ENCODE data around the gene HCST. TPM values are rescaled to one million over a fixed set of nuclear protein-coding genes. Genes with fewer than 3 reads are reported as not detected.
A peak's percentile ranks its signal among the peaks of the same experiment; 100 is the strongest.
"Not testable (repeated sequence)": the region's sequence is repeated elsewhere in the genome, so short reads cannot be mapped to it uniquely, and the experiment has no call there.

The HCST gene
- total and polyA plus RNA-seq, 5 donors, result 2.3 to 4.4 (median 2.6) TPM

DNA sequence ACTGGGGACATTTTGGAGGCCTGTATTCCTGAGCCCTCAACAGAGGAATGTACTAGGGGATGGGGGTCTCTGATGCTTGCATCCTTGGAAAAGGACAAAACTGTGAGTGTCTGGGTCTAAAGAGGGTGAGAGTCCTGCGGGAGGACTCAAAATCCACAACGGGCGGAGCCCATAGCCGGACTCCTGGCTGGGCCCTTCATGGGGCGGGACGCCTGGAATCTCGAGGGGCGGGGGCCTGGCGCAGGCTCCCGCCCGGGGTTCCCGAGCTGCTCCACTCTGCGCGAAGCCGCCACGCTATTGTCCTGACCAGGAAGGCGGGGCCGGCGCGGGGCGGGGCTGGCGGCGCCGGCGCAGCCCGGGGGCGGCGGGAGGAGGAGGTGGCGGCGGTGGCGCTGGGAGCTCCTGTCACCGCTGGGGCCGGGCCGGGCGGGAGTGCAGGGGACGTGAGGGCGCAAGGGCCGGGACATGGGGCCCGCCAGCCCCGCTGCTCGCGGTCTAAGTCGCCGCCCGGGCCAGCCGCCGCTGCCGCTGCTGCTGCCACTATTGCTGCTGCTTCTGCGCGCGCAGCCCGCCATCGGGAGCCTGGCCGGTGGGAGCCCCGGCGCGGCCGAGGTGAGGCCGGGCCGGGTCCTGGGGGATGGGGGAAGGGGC is 34.0 kb upstream of the HCST start, which contains the start of gene APLP1:
Gene APLP1 (plus strand): TSS at position 403 of the 651 bp plus-strand sequence. CDS start 63 bp downstream, at position 466.
- peak within 1 kb of the TSS; percentile 73 for H3K4me3 ChIP-seq (ENCODE audit: low read length)
- no peaks in the 10 kb centered on the region for H3K4me1 ChIP-seq (ENCODE audit: control insufficient read depth, insufficient read depth, low read length)
- no peaks in the 10 kb centered on the region for H3K27me3 ChIP-seq (ENCODE audit: control insufficient read depth, insufficient read depth)
- ATAC-seq (peak; percentile 94 to 95), DNase-seq (peak; percentile 84 to 93 (median 92))
- no peaks in the 10 kb centered on the region for H3K9me3 ChIP-seq (ENCODE audit: control insufficient read depth, low read length)
- intact Hi-C loops (cut with DNase I), result no loop called here
- no peak within 1 kb of the TSS for H3K27ac ChIP-seq (ENCODE audit: low read length)
- WGBS, result 1% methylated on average over 60 of the region's 60 CpGs

- no peaks in the 10 kb centered on the region for H3K27me3 ChIP-seq (ENCODE audit: control insufficient read depth, insufficient read depth)
- WGBS, result under 1% methylated on average over 15 of the region's 15 CpGs
Measured at GRCh38 chr19:35868823-35869326, 33.5 kb upstream of the HCST start.

DNA sequence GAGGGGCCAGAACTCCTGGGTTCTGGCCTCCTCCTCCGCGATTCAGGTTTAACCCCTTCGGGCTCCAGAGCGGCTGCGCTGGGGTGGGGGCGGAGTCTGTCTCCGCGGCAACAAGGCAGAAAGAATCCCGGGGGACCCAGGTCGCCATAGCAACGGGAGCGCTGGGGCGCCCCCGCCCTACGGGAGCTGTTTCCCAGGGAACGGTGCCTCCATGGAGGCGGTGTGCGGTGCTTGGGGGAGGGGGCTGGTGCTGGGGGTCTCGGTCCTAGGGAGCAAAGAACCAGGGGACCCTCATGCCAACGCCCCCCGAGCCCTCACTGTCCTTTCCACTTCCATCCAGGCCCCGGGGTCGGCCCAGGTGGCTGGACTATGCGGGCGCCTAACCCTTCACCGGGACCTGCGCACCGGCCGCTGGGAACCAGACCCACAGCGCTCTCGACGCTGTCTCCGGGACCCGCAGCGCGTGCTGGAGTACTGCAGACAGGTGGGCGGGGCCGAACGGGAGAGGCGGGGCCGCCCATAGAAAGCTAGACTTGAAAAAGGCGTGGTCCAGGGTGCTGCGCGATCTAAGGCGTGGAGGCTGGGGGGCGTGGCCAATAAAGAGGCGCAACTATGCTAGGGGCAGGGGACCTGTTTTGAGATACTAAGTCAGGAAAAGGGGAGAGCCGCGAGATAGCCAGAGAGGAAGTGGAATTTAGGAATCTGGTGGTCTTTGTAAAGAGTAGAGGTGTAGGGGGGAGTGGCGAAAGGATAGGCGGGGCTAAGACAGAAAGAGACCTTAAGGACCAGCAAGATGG is 32.8 kb upstream of the HCST start:
- peak overlapping the region; percentile 73 for H3K4me3 ChIP-seq (ENCODE audit: low read length)
- WGBS, result 1% methylated on average over 51 of the region's 51 CpGs
- DNase-seq, result peak; percentile 73 to 90 (median 88)
- ATAC-seq, result peak; percentile 71 to 80
- H3K27me3 ChIP-seq (ENCODE audit: control insufficient read depth, insufficient read depth), result no peaks in the 10 kb centered on the region
- no peaks in the 10 kb centered on the region for H3K9me3 ChIP-seq (ENCODE audit: control insufficient read depth, low read length)
- H3K4me1 ChIP-seq (ENCODE audit: control insufficient read depth, insufficient read depth, low read length), result no peaks in the 10 kb centered on the region
- intact Hi-C loops (cut with DNase I), result no loop called here
- no peak overlapping the region for H3K27ac ChIP-seq (ENCODE audit: low read length)

More at GRCh38 chr19:35868823-35869326, 33.5 kb upstream of the HCST start:
- DNase-seq (no peak), ATAC-seq (peak; percentile 2 to 8)
- intact Hi-C loops (cut with DNase I), result no loop called here
- Histone ChIP-seq H3K9me3 (ENCODE audit: control insufficient read depth, low read length) (no peaks in the 10 kb centered on the region), H3K4me1 (ENCODE audit: control insufficient read depth, insufficient read depth, low read length) (no peaks in the 10 kb centered on the region), H3K4me3 (ENCODE audit: low read length) (peak overlapping the region; percentile 73), H3K27ac (ENCODE audit: low read length) (no peak overlapping the region)

GRCh38 chr19:35870124-35870736 is 32.1 kb upstream of the HCST start:
- intact Hi-C loops (cut with DNase I); H3K27ac ChIP-seq (ENCODE audit: low read length); H3K4me3 ChIP-seq (ENCODE audit: low read length); H3K27me3 ChIP-seq (ENCODE audit: control insufficient read depth, insufficient read depth); H3K9me3 ChIP-seq (ENCODE audit: control insufficient read depth, low read length); H3K4me1 ChIP-seq (ENCODE audit: control insufficient read depth, insufficient read depth, low read length): not testable (repeated sequence)
- DNase-seq (peak in 2 of 3 donors; percentile 30 to 60), ATAC-seq (peak in 1 of 2 donors; percentile 5)
- 40% methylated on average over 26 of the region's 26 CpGs for WGBS

DNA sequence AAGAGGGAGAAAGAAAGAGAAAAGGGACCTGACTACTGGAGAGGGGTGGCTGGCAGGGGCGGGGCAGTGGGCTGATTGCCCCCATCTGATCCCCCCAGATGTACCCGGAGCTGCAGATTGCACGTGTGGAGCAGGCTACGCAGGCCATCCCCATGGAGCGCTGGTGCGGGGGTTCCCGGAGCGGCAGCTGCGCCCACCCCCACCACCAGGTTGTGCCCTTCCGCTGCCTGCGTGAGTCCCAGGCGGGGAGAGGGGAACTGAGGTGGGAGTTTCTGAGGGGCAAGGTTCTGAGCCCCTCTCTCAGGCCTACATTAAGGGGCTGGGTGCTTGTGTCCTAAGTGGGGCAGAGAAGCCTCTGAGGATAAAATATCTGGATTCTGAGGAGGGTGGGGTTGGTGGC is 31.5 kb upstream of the HCST start:
- peak in 1 of 3 donors; percentile 5 for DNase-seq
- intact Hi-C loops (cut with DNase I), result no loop called here
- Histone ChIP-seq H3K4me1 (ENCODE audit: control insufficient read depth, insufficient read depth, low read length) (no peaks in the 10 kb centered on the region), H3K9me3 (ENCODE audit: control insufficient read depth, low read length) (no peaks in the 10 kb centered on the region), H3K27me3 (ENCODE audit: control insufficient read depth, insufficient read depth) (no peaks in the 10 kb centered on the region), H3K4me3 (ENCODE audit: low read length) (no peak overlapping the region), H3K27ac (ENCODE audit: low read length) (no peak overlapping the region)
- no peak for ATAC-seq
- 80% methylated on average over 12 of the region's 12 CpGs for WGBS

DNA sequence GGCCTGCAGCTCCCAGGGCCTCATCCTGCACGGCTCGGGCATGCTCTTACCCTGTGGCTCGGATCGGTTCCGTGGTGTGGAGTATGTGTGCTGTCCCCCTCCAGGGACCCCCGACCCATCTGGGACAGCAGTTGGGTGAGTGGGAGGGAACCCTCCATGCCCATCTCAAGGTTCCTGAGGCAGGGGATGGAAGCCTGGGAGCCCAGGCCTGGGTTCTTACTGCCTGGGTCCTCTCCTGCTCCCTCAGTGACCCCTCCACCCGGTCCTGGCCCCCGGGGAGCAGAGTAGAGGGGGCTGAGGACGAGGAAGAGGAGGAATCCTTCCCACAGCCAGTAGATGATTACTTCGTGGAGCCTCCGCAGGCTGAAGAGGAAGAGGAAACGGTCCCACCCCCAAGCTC is 30.7 kb upstream of the HCST start:
- WGBS, result 80% methylated on average over 12 of the region's 12 CpGs

GRCh38 chr19:35872180-35872579 is 30.1 kb upstream of the HCST start:
- Histone ChIP-seq H3K27me3 (ENCODE audit: control insufficient read depth, insufficient read depth) (no peaks in the 10 kb centered on the region), H3K9me3 (ENCODE audit: control insufficient read depth, low read length) (no peaks in the 10 kb centered on the region), H3K27ac (ENCODE audit: low read length) (no peak overlapping the region), H3K4me1 (ENCODE audit: control insufficient read depth, insufficient read depth, low read length) (no peaks in the 10 kb centered on the region), H3K4me3 (ENCODE audit: low read length) (no peak overlapping the region)
- DNase-seq, result peak in 2 of 3 donors; percentile 12 to 13
- no peak for ATAC-seq
- 79% methylated on average over 5 of the region's 5 CpGs for WGBS
- intact Hi-C loops (cut with DNase I), result no loop called here

More for the DNA sequence above, 30.7 kb upstream of the HCST start:
- peak in 1 of 3 donors; percentile 34 for DNase-seq
- Histone ChIP-seq H3K4me3 (ENCODE audit: low read length) (no peak overlapping the region), H3K27ac (ENCODE audit: low read length) (no peak overlapping the region), H3K9me3 (ENCODE audit: control insufficient read depth, low read length) (no peaks in the 10 kb centered on the region), H3K27me3 (ENCODE audit: control insufficient read depth, insufficient read depth) (no peaks in the 10 kb centered on the region), H3K4me1 (ENCODE audit: control insufficient read depth, insufficient read depth, low read length) (no peaks in the 10 kb centered on the region)
- no peak for ATAC-seq
- intact Hi-C loops (cut with DNase I), result no loop called here

DNA sequence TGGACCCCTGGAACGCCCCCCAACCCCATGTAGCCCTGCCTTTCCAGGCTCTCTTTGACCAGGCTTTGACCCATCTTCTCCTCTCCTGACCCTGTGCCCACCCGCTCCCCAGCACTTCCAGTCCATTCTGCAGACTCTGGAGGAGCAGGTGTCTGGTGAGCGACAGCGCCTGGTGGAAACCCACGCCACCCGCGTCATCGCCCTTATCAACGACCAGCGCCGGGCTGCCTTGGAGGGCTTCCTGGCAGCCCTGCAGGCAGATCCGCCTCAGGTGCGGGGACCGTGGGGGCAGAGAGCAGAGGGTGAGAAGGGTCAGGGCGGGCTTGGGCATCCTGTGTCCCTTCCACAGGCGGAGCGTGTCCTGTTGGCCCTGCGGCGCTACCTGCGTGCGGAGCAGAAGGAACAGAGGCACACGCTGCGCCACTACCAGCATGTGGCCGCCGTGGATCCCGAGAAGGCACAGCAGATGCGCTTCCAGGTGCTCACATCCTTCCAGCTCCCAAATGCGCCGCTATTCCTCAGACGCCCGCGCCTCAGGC is 27.9 kb upstream of the HCST start:
- Histone ChIP-seq H3K4me1 (ENCODE audit: control insufficient read depth, insufficient read depth, low read length) (no peaks in the 10 kb centered on the region), H3K9me3 (ENCODE audit: control insufficient read depth, low read length) (no peaks in the 10 kb centered on the region), H3K27me3 (ENCODE audit: control insufficient read depth, insufficient read depth) (no peaks in the 10 kb centered on the region), H3K27ac (ENCODE audit: low read length) (no peak overlapping the region), H3K4me3 (ENCODE audit: low read length) (no peak overlapping the region)
- DNase-seq (peak in 2 of 3 donors; percentile 34 to 51), ATAC-seq (no peak)
- intact Hi-C loops (cut with DNase I), result no loop called here
- 93% methylated on average over 32 of the region's 32 CpGs for WGBS

DNA sequence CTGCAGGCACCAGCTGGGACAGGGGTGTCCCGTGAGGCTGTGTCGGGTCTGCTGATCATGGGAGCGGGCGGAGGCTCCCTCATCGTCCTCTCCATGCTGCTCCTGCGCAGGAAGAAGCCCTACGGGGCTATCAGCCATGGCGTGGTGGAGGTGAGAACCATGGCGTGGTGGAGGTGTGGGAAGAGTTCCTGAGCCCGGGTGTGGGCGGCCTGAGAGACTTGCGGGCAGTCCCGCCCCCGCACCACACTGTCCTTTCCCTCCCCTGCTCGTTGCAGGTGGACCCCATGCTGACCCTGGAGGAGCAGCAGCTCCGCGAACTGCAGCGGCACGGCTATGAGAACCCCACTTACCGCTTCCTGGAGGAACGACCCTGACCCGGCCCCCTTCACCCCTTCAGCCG is 23.3 kb upstream of the HCST start:
- DNase-seq (peak in 2 of 3 donors; percentile 35 to 44), ATAC-seq (peak in 1 of 2 donors; percentile 7)
- WGBS, result 58% methylated on average over 23 of the region's 23 CpGs
- Histone ChIP-seq H3K27ac (ENCODE audit: low read length) (no peak overlapping the region), H3K9me3 (ENCODE audit: control insufficient read depth, low read length) (no peaks in the 10 kb centered on the region), H3K4me1 (ENCODE audit: control insufficient read depth, insufficient read depth, low read length) (no peaks in the 10 kb centered on the region), H3K27me3 (ENCODE audit: control insufficient read depth, insufficient read depth) (no peaks in the 10 kb centered on the region), H3K4me3 (ENCODE audit: low read length) (no peak overlapping the region)
- intact Hi-C loops (cut with DNase I), result no loop called here

DNA sequence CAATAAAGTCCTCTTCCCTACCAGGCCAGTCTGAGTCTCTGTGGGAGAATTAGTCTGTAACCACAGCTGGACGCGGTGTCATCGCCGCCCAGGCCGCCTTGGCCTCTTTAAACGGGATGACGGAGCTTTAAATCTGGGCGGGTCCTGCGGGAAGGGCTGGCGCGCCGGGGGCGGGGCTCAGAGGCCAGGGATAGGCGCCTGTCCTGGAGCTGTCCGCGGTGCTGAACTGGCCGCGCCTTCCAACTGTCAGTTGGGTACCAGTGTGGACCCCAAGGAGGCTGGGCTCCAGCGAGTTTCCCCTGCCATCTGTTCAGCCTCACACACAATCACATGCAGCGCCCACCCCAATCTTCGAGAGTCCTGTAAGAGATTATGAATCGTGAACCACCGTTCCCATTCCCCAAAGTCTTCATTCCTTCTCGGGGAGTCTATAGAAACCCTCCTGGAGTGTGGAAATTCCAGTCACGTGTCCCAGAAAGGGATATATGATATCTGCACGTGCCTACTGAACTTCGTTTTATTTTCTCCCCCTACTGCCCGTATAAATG is 22.5 kb upstream of the HCST start:
- intact Hi-C loops (cut with DNase I), result loop anchor here in 3 of 4 donors (5.0 to 10.0 kb wide), 2 partner anchors 52 to 55 kb away; partner anchors contain the start of gene LRFN3 (in 1 of the 3)
- Histone ChIP-seq H3K27ac (ENCODE audit: low read length) (no peak overlapping the region), H3K4me1 (ENCODE audit: control insufficient read depth, insufficient read depth, low read length) (no peaks in the 10 kb centered on the region), H3K9me3 (ENCODE audit: control insufficient read depth, low read length) (no peaks in the 10 kb centered on the region), H3K27me3 (ENCODE audit: control insufficient read depth, insufficient read depth) (no peaks in the 10 kb centered on the region), H3K4me3 (ENCODE audit: low read length) (no peak overlapping the region)
- DNase-seq (peak; percentile 95 to 97 (median 97)), ATAC-seq (peak; percentile 94 to 95)
- WGBS, result 2% methylated on average over 28 of the region's 28 CpGs

Measured in right cardiac atrium (tissue), 5 donors.